A549 (cell line): ENCODE results near the gene GOLGA5.

ENCODE experiments used
- CBX8 ChIP-seq: fragments of 200-600 bp; sonication (generic); IDR thresholded peaks from 2 replicates; pipeline ENCODE4 v1.6.1; 2016
- CEBPB ChIP-seq, 2 experiments: fragments of >200 bp in 1 of 2; sonication (Bioruptor Twin) in 1 of 2; formaldehyde crosslinking in 1 of 2; IDR thresholded peaks; 2 replicates each; pipeline ENCODE4 v1.6.1; 2012 to 2016
- POLR2A ChIP-seq: IDR thresholded peaks from 2 replicates; pipeline ENCODE4 v1.6.1; 2012; ENCODE audit warnings: mild to moderate bottlenecking, low read length
- RAD21 ChIP-seq, 2 experiments: fragments of >200 bp in 1 of 2; sonication (Bioruptor Twin) in 1 of 2; formaldehyde crosslinking in 1 of 2; IDR thresholded peaks in 1 of 2; conservative IDR thresholded peaks in 1 of 2; 2 replicates in 1 of 2; 3 replicates in 1 of 2; pipeline ENCODE4 v1.6.1; 2012 to 2018; ENCODE audit warnings: inconsistent platforms in 1 of 2
- RFX5 ChIP-seq: fragments of 450-650 bp; IDR thresholded peaks from 2 replicates; pipeline ENCODE4 v1.7.1; 2014; ENCODE audit warnings: antibody characterized with exemption, mild to moderate bottlenecking, moderate library complexity
- SMC3 ChIP-seq: fragments of >200 bp; sonication (Bioruptor Twin); formaldehyde crosslinking; IDR thresholded peaks from 3 replicates; pipeline ENCODE4 v1.6.1; 2018; ENCODE audit warnings: inconsistent platforms
- TF ChIP-seq, protein P1 (sequence below): fragments of >200 bp; sonication (Bioruptor Twin); formaldehyde crosslinking; IDR thresholded peaks from 3 replicates; pipeline ENCODE4 v1.5.1; 2016
- TF ChIP-seq, protein P2 (sequence below): fragments of 450-650 bp; IDR thresholded peaks from 2 replicates; pipeline ENCODE4 v1.6.1; 2014; ENCODE audit warnings: antibody characterized with exemption
- TF ChIP-seq, protein P3 (sequence below): fragments of 150-350 bp; IDR thresholded peaks from 2 replicates; pipeline ENCODE4 v1.6.1; 2014; ENCODE audit warnings: low read depth, mild to moderate bottlenecking, low read length
- TF ChIP-seq, protein P4 (sequence below): fragments of >200 bp; sonication (Bioruptor Twin); formaldehyde crosslinking; IDR thresholded peaks from 2 replicates; pipeline ENCODE4 v1.6.1; 2016
- TF ChIP-seq, protein P5 (sequence below): IDR thresholded peaks from 2 replicates; pipeline ENCODE4 v1.6.1; 2012

DNA sequence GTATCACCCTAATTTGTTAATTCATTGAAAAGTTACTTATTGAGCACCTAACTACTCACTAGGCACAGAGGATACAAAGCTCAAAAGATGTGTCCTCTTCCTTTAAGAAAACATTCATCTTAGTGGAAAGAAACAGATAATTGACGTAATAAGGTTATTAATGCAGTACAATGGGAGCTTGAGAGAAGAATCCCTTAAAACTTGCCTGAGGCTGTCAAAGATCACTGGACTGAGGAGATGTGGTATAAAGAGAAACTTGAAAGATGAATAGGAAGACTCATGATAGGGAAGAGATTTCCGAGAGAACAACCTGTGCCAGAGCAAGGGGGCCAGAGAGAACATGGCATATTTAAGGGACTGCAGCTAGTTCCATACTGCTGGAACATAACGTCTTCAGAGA lies 19.1 kb downstream of the GOLGA5 start:
- TF ChIP-seq, protein P1, sequence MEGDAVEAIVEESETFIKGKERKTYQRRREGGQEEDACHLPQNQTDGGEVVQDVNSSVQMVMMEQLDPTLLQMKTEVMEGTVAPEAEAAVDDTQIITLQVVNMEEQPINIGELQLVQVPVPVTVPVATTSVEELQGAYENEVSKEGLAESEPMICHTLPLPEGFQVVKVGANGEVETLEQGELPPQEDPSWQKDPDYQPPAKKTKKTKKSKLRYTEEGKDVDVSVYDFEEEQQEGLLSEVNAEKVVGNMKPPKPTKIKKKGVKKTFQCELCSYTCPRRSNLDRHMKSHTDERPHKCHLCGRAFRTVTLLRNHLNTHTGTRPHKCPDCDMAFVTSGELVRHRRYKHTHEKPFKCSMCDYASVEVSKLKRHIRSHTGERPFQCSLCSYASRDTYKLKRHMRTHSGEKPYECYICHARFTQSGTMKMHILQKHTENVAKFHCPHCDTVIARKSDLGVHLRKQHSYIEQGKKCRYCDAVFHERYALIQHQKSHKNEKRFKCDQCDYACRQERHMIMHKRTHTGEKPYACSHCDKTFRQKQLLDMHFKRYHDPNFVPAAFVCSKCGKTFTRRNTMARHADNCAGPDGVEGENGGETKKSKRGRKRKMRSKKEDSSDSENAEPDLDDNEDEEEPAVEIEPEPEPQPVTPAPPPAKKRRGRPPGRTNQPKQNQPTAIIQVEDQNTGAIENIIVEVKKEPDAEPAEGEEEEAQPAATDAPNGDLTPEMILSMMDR: no peak
- TF ChIP-seq RAD21 (conservative IDR thresholded peaks at IDR 0.05 in 1 of 2, IDR thresholded peaks at IDR 0.05 in 1 of 2): no peak
- TF ChIP-seq CBX8: no peak
- no peak for TF ChIP-seq CEBPB (IDR thresholded peaks at IDR 0.05)
- TF ChIP-seq RFX5: no peak
- no peak for TF ChIP-seq POLR2A
- TF ChIP-seq, protein P2, sequence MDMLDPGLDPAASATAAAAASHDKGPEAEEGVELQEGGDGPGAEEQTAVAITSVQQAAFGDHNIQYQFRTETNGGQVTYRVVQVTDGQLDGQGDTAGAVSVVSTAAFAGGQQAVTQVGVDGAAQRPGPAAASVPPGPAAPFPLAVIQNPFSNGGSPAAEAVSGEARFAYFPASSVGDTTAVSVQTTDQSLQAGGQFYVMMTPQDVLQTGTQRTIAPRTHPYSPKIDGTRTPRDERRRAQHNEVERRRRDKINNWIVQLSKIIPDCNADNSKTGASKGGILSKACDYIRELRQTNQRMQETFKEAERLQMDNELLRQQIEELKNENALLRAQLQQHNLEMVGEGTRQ: no peak
- TF ChIP-seq SMC3: no peak
- TF ChIP-seq, protein P3, sequence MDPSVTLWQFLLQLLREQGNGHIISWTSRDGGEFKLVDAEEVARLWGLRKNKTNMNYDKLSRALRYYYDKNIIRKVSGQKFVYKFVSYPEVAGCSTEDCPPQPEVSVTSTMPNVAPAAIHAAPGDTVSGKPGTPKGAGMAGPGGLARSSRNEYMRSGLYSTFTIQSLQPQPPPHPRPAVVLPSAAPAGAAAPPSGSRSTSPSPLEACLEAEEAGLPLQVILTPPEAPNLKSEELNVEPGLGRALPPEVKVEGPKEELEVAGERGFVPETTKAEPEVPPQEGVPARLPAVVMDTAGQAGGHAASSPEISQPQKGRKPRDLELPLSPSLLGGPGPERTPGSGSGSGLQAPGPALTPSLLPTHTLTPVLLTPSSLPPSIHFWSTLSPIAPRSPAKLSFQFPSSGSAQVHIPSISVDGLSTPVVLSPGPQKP: no peak
- TF ChIP-seq, protein P4, sequence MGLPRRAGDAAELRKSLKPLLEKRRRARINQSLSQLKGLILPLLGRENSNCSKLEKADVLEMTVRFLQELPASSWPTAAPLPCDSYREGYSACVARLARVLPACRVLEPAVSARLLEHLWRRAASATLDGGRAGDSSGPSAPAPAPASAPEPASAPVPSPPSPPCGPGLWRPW: no peak
- TF ChIP-seq, protein P5, sequence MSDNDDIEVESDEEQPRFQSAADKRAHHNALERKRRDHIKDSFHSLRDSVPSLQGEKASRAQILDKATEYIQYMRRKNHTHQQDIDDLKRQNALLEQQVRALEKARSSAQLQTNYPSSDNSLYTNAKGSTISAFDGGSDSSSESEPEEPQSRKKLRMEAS: no peak
